Left cardiac atrium (tissue), 4 donors: ENCODE measurements around the gene EPS8. TPM values are rescaled to one million over a fixed set of nuclear protein-coding genes. Genes with fewer than 3 reads are reported as not detected.

Experiments used
- ATAC-seq, 2 donors: fragments of 200-7000 bp; cut with Tn5 transposase; one replicate each; pipeline ENCODE4 v1.9.1; 2020; ENCODE audit warnings: mild to moderate bottlenecking in 2 of 2, moderate library complexity in 2 of 2
- DNase-seq: peaks from one replicate; pipeline ENCODE4 v3.0.0-alpha.2; 2020
- intact Hi-C, 2 donors: fragments of 100-400 bp; cut with DNase I; formaldehyde crosslinking; loops; one replicate each; pipeline versions ENCODE4 v1.14.1 to v1.15.1; 2022 to 2023
- total RNA-seq, 2 donors: library from RNA; stranded (reverse); fragmentation: NEBNext Ultra II Directional; extraction: Animal tissue kit (Norgen Biotek cat#: 25700); gene quantifications; one replicate each; pipeline ENCODE4 v1.2.1, GENCODE V29; 2021
- donor health status: DM: no; HTN: yes; CAD: no.
- donor health status: DM: no; HTN: yes; CAD: no; lungs with severe emphysema.
- donor health status: DM: yes; HTN: yes; CAD: no.
- donor health status: Dilated cardiomyopathy.

EPS8 gene
- total RNA-seq, 2 donors from 2014 or later, result 46.0 to 46.9 TPM

DNA sequence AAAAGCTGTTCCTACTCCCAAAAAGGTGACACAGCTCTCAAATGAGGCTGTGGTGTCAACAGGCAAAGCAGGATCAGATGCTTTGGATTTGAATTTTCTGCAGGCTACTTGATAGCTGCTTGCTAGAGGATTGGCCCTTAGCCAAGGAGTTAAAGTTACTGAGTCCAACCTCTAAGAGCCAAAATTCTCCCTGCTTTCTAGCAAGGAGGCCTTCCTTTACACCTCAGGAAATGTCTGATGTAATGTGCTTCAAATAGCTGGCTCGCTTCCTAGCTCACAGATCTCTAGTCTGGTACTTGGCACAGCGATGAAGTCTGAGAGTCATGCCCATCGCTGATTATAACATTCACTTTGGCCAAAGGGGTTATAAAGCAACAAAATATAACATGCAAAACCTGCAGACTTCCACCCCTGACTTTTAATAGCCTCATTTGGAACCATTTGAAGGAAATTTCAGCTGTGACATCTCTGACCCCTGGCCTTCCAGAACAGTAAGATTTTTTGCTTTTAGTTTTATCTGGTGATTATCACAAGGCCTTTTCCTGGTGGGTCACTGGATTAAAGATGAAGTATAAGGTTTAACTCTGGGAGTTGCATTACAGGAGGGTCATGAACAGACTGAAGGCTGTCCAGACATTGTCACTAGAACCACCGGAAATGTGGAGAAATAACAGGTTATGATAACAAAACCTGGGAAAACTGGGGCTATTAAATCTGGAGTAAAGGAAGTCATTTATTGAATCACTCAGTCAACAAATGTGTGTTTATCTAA is 189.7 kb downstream of the EPS8 start:
- DNase-seq, result peak; percentile 39
- ATAC-seq, result peak; percentile 94 to 96
- intact Hi-C loops, result loop anchor here (5.0 to 10.0 kb wide), 2 partner anchors 95 to 188 kb away; partner anchors contain the start of gene EPS8 (in 1 of the 2)

GRCh38 chr12:15597125-15597830 is 191.9 kb downstream of the EPS8 start:
- ATAC-seq (no peak), DNase-seq (no peak)
- intact Hi-C loops, result loop anchor here (10.0 kb wide), 1 partner anchor 98 kb away; no protein-coding TSS in a partner anchor

DNA sequence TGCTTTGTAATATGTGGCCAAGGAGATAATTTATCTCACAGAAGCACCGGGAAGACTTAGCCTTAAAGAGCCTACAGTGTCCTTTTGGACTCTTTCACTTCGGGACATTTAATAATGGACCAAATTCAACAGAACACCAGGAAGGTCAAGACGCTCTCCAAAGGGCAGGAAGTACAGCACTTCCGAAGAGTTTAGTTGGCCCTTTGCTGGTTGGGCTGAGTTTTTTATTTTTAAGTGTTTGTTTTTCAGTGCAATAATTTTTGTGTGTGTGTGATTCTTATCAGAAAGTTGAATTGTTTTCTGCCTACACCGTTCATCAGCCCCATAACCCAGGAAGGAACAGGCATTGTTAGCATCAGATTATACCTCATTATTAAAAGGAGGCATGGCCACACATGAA is 193.0 kb downstream of the EPS8 start:
- intact Hi-C loops, result loop anchor here (10.0 kb wide), 1 partner anchor 99 kb away; no protein-coding TSS in a partner anchor
- no peak for DNase-seq
- no peak for ATAC-seq

DNA sequence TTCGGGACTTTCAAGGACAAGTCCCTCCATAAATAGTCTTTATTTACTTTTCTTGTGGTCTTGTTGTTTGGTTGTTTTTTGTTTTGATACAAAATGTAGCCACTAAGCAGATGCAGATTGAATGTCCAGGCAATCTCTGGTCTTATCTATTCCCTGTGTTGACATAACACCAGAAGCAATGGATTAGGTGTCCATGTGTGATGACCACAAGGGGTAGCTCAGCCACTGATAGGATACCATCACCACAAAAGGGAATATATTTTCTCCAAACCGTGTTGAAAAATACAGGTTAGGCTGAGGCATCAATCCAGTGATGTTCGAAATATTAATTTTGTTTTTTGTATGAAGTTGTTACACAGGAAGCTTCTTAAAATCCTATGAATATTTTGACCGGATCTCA is 196.3 kb downstream of the EPS8 start:
- intact Hi-C loops, result loop anchor here (10.0 kb wide), 1 partner anchor 102 kb away; no protein-coding TSS in a partner anchor
- ATAC-seq (no peak), DNase-seq (no peak)

DNA sequence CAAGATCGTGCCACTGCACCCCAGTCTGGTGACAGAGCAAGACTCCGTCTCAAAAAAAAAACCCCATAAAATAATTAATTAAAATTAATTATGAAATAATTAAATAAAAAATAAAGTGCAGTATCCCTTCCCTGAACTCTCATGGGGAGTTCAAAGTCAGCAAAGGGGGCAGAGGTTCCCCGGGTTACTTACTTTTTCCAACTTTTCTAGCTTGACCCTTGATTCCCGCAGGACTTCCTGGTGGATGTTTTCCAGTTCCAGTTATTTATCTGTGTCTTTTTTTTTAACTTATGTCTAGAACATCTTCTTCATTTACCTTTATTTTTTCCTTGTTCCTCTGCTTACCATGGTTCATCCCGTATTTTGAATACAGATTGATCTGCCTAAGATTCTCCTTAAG is 197.4 kb downstream of the EPS8 start:
- DNase-seq (no peak), ATAC-seq (no peak)
- intact Hi-C loops, result loop anchor here (2.0 to 10.0 kb wide), 2 partner anchors 103 to 263 kb away; no protein-coding TSS in a partner anchor

DNA sequence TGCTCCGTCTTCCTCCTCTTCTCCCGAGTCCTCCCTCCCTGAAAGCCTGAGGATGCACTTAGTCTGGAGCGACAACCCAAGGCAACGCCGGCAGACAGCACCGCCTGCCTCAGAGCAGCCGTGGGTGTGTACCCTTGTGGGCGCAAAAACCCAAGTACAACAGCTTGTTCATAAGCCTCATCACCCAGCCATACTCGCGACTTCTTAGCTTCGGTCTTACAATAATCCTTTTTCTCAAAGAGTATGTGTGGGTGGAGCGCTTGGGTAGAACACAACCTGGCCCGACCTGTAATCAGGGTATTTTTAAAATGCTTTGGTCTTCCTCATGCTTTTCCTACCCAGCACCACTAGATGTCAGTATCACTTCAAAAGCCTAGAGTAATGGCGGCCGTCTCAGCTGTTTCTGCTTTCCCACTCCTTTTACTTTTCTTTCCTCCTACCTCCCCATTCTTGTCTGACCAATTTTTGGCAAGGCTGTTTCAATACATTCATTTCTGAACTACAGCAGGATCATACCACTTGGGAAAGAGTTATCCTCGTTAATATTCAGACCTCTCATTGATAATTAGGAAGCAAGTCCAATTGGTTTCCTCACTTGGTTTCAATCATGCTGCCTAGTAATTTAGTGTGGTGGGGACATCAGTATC is 198.9 kb downstream of the EPS8 start:
- intact Hi-C loops, result loop anchor here (1.0 to 10.0 kb wide), 3 partner anchors 104 to 266 kb away; no protein-coding TSS in a partner anchor
- ATAC-seq, result peak; percentile 87 to 93
- DNase-seq, result peak; percentile 36

- intact Hi-C loops, result loop anchor here (1.0 to 10.0 kb wide), 5 partner anchors 57 to 312 kb away; no protein-coding TSS in a partner anchor
- DNase-seq (no peak), ATAC-seq (no peak)
Observed at GRCh38 chr12:15589328-15590032, 199.7 kb downstream of the EPS8 start.

DNA sequence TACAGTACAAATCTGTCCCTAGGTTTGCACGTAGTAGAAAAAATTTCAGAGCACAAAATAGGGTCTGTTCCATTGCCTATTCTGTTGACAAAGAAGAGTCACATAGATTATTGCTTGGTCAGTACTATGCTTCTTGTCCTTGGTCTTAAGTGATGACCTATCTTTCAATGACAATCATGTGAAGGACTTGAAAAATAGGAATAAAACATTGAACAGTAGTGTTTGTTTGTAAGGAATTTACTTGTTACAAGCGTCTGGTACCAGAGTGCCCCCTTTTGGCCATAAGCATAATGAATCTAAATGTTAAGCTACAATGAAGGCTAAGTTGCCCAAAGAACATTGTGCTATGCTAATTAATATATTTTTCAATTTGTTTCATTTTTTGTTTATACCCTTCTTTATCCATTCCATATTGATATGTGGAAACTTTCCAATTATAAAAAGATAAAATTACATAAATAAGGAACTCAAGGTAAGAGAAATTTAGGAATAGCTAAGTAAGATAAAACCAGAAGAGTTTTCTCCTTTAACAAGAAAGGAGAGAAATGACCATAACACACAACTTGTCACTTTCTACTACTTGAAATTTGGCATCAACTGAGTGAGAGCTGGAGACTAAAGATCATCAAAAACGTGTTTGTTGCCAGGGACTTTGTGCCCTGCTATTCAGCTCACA is 204.7 kb downstream of the EPS8 start:
- intact Hi-C loops, result loop anchor here in 1 of 2 donors (5.0 kb wide), 2 partner anchors 52 to 307 kb away; no protein-coding TSS in a partner anchor
- no peak for DNase-seq
- peak in 1 of 2 donors; percentile 49 for ATAC-seq

DNA sequence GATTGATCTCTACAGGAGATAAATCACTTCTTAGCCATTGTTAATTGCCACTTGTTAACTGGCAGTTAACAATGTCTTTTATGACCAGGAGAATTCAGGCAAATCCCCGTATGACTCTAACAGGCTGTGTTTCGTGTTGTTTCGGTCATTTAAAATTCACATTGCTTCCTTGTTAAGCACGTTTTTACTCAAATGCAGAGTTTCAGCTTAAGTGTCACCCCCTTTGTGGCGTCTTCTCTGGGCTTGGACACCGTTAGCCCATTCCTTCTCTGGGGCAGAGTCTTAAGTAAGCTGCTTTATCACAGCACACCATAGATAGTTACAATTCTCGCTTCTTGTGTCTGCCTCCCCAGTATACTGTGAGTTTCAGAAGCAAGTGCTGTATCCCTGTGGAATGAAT is 205.4 kb downstream of the EPS8 start:
- no peak for DNase-seq
- intact Hi-C loops, result no loop called here
- no peak for ATAC-seq

DNA sequence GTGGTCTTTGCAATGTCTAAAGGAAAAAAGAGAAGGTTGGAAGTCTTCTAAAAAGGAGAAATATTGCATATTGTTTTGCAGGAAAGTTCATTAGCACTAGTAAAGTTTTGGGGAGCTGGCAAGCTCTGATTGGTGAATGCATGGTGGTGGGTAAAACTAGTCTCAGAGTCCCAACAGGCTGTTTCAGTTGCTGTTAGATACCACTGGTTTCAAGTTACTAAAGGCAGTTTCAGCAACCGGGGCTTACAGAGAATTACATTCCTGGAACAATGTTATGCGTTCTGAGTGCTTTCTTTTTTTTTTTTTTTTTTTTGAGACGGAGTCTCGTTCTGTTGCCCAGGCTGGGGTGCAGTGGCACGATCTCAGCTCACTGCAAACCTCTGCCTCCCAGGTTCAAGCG is 208.2 kb downstream of the EPS8 start:
- ATAC-seq (no peak), DNase-seq (no peak)
- intact Hi-C loops, result no loop called here

GRCh38 chr12:15580431-15580830 is 208.8 kb downstream of the EPS8 start:
- intact Hi-C loops, result no loop called here
- DNase-seq, result no peak
- ATAC-seq, result no peak

GRCh38 chr12:15575671-15576541 is 213.3 kb downstream of the EPS8 start:
- intact Hi-C loops, result no loop called here
- ATAC-seq (peak in 1 of 2 donors; percentile 61), DNase-seq (no peak)

DNA sequence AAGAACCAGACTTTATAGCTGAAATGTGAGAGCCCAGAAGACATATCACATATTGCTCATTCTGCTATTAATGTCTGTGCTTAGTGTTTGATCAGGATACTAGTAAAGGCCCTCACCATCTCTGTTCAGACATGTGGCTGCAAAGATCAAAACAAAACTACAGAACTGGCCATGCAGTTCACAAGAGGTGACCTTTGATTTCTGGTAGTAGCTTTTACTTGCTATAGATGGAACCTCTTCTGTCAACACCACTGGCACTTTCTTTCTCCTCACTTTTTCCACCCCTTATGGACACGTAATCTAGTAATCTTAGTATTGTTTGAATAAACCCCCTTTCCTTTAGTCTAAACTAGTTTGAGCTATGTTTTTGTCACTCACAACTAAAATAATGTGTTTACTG is 214.8 kb downstream of the EPS8 start:
- DNase-seq (no peak), ATAC-seq (no peak)
- intact Hi-C loops, result no loop called here

Other genes starting within 250 kb of the EPS8 start
- gene STRAP, start 93.0 kb upstream of the EPS8 start, total RNA-seq, result 100 to 1,000 TPM in 1 of 2 donors, 10 to 100 TPM in 1; 96.4 to 128 TPM
- gene DERA, start 121.9 kb upstream of the EPS8 start, total RNA-seq, result 10 to 100 TPM; 15.7 to 21.0 TPM